Measurements from ENCODE around the gene TEX52.

DNA sequence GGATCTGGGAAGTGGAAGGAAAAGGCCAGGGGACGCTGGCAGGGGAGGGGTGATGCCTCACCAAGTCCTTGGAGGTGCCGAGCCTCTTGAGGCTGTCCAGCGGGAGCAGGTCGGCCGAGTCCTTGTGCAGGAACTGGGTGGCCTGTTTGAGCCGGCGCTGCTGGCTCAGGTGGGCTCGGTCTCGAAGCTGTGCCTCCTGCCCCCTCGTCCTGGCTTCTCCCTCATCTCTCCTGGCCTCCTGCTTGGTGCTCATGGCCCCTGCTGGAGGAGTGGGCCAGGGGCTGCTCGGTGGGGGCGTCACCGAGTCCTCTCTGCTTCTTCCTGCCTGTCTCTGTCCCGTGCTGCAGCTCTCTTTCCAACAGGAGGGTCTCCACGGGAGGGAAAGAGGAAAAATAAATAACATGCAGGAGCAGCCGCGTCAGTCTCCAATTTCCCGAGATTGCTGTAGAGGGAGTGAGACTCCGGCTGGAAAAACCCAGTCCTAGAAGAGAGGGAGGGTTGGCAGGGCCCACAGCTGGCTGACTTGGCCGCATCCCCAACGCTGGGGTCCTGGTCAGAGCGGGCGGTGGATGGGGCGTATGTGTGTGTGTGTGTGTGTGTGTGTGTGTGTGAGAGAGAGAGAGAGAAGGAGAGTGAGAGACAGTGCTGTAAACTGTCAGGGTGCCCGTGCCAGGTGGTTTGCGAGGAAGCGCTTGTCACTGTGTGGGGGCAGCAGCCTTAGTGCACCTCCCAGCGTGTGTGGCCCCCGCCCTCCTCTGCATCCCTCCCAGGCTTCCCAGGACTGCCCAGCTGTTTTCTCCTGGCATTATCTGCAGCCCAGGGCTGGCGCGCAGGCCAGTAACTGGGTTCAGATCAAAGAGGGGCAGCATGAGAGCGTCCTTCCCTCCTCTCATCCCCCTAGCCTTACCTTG, 22.0 kb downstream of the TEX52 start, which contains the start of gene NRIP2:
- TF ChIP-seq, protein P1, sequence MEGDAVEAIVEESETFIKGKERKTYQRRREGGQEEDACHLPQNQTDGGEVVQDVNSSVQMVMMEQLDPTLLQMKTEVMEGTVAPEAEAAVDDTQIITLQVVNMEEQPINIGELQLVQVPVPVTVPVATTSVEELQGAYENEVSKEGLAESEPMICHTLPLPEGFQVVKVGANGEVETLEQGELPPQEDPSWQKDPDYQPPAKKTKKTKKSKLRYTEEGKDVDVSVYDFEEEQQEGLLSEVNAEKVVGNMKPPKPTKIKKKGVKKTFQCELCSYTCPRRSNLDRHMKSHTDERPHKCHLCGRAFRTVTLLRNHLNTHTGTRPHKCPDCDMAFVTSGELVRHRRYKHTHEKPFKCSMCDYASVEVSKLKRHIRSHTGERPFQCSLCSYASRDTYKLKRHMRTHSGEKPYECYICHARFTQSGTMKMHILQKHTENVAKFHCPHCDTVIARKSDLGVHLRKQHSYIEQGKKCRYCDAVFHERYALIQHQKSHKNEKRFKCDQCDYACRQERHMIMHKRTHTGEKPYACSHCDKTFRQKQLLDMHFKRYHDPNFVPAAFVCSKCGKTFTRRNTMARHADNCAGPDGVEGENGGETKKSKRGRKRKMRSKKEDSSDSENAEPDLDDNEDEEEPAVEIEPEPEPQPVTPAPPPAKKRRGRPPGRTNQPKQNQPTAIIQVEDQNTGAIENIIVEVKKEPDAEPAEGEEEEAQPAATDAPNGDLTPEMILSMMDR (IDR thresholded peaks at IDR 0.05; ENCODE audit: low read length) = no peak
- TF ChIP-seq EZH2phosphoT487 (IDR thresholded peaks at IDR 0.05; ENCODE audit: low read length) = no peak
- TF ChIP-seq EZH2 (optimal IDR thresholded peaks at IDR 0.05; ENCODE audit: low read depth, low read length) = no peak
